ENCODE measurements around the gene RGL1.

DNA sequence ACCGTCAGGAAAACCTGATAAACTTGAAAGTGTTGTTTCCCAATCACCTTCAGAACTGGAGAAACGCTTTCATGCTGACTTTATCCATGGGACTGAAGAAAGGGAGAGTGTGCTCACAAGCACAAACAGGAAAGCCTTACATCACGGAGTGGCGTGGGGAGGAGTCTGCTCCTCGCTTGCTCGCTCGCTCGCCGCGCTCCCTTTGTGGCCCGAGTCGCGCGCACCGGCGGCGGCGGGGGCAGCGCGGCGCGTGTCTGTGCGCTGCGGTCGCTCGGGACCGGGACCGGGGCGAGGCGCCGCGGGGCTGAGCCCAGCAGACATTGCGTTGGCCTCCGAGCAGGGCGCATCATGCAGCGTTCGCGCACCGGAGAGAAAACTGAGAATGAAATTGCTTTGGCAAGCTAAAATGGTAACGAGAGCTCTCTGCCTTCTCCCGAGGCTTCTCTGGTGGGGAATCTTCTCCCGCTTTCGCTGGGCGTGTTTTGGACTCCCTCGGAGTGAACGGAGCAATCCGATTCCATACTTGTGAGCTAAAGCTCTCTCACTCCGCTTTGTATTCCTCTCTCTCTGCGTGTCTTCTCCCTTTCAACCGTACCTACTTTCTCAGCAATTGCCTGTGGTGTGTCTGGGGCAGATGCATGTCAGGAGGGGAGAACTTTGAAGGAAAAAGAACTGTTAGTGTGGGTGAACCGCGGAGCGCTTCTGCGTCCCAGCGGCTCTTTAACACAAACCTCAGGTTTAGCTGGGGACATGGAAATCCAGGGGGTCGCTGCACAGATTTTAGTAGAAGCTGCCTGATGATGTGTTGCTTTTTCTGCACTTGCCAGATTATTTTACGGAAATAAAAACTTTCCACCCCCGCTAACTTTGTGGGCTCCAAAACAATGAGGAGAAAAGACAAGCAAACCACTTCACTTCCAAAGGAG lies at the start of gene RGL1:
- no peak for TF ChIP-seq EZH2 (IDR thresholded peaks at IDR 0.05; ENCODE audit: borderline replicate concordance)
- TF ChIP-seq, protein P1, sequence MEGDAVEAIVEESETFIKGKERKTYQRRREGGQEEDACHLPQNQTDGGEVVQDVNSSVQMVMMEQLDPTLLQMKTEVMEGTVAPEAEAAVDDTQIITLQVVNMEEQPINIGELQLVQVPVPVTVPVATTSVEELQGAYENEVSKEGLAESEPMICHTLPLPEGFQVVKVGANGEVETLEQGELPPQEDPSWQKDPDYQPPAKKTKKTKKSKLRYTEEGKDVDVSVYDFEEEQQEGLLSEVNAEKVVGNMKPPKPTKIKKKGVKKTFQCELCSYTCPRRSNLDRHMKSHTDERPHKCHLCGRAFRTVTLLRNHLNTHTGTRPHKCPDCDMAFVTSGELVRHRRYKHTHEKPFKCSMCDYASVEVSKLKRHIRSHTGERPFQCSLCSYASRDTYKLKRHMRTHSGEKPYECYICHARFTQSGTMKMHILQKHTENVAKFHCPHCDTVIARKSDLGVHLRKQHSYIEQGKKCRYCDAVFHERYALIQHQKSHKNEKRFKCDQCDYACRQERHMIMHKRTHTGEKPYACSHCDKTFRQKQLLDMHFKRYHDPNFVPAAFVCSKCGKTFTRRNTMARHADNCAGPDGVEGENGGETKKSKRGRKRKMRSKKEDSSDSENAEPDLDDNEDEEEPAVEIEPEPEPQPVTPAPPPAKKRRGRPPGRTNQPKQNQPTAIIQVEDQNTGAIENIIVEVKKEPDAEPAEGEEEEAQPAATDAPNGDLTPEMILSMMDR (IDR thresholded peaks at IDR 0.05; ENCODE audit: poor library complexity), result no peak
